HG02571 (cell line): ENCODE data around the gene ADGRL1.
"Not testable (repeated sequence)": the region's sequence is repeated elsewhere in the genome, so short reads cannot be mapped to it uniquely, and the experiment has no call there.

Source experiments
- ATAC-seq: cut with Tn5 transposase; IDR thresholded peaks from one replicate; pipeline ENCODE4 v1.9.1; 2021; ENCODE audit warnings: mild to moderate bottlenecking, moderate library complexity; ENCODE audit not compliant: unreplicated experiment

The ADGRL1 gene

GRCh38 chr19:14195216-14195615 lies 10.8 kb downstream of the ADGRL1 start:
- ATAC-seq: not testable (repeated sequence)

GRCh38 chr19:14189415-14189814 lies 16.6 kb downstream of the ADGRL1 start:
- no peak for ATAC-seq

- not testable (repeated sequence) for ATAC-seq
Measured at GRCh38 chr19:14188086-14188485, 17.9 kb downstream of the ADGRL1 start.

GRCh38 chr19:14187561-14187960 lies 18.4 kb downstream of the ADGRL1 start:
- no peak for ATAC-seq

GRCh38 chr19:14186684-14187083 lies 19.3 kb downstream of the ADGRL1 start:
- not testable (repeated sequence) for ATAC-seq

GRCh38 chr19:14185691-14186090 lies 20.3 kb downstream of the ADGRL1 start:
- not testable (repeated sequence) for ATAC-seq

- ATAC-seq: no peak
Measured at GRCh38 chr19:14185158-14185557, 20.8 kb downstream of the ADGRL1 start.

GRCh38 chr19:14183741-14184350 lies 22.1 kb downstream of the ADGRL1 start:
- ATAC-seq: no peak

- ATAC-seq: no peak
Measured at GRCh38 chr19:14182476-14182875, 23.5 kb downstream of the ADGRL1 start.

GRCh38 chr19:14181906-14182305 lies 24.1 kb downstream of the ADGRL1 start:
- no peak for ATAC-seq

GRCh38 chr19:14181199-14181598 lies 24.8 kb downstream of the ADGRL1 start:
- ATAC-seq: not testable (repeated sequence)

GRCh38 chr19:14177496-14178074 lies 28.4 kb downstream of the ADGRL1 start:
- ATAC-seq: no peak

GRCh38 chr19:14175351-14175792 lies 30.6 kb downstream of the ADGRL1 start:
- ATAC-seq: no peak

GRCh38 chr19:14174883-14175282 lies 31.1 kb downstream of the ADGRL1 start:
- ATAC-seq: no peak

GRCh38 chr19:14168993-14169392 lies 37.0 kb downstream of the ADGRL1 start:
- no peak for ATAC-seq

GRCh38 chr19:14168259-14168972 lies 37.6 kb downstream of the ADGRL1 start:
- ATAC-seq: no peak

- ATAC-seq: no peak
Measured at GRCh38 chr19:14167576-14168138, 38.3 kb downstream of the ADGRL1 start.

GRCh38 chr19:14166999-14167575 lies 38.9 kb downstream of the ADGRL1 start:
- ATAC-seq: no peak

- no peak for ATAC-seq
Measured at GRCh38 chr19:14165990-14166830, 39.8 kb downstream of the ADGRL1 start.

GRCh38 chr19:14164724-14165493 lies 41.1 kb downstream of the ADGRL1 start:
- no peak for ATAC-seq
